HepG2 (cell line): ENCODE data around the gene PTPN18. TPM values are rescaled to one million over a fixed set of nuclear protein-coding genes. Genes with fewer than 3 reads are reported as not detected.
A peak's percentile ranks its signal among the peaks of the same experiment; 100 is the strongest.

Source experiments
- BCLAF1 ChIP-seq: fragments of 450-650 bp; IDR thresholded peaks from 2 replicates; pipeline ENCODE4 v1.6.1; 2017; ENCODE audit warnings: mild to moderate bottlenecking
- CENPBD1 ChIP-seq: sonication (generic); formaldehyde crosslinking; IDR thresholded peaks from 2 replicates; pipeline ENCODE4 v1.8.0; 2022; ENCODE audit warnings: missing genetic modification reagents, low read depth, mild to moderate bottlenecking, borderline replicate concordance
- CREB1 ChIP-seq, 2 experiments: fragments of 450-650 bp in 1 of 2; IDR thresholded peaks; 2 replicates each; pipeline ENCODE4 v1.6.1; 2016 to 2017; ENCODE audit warnings: control low read depth in 1 of 2, mild to moderate bottlenecking in 1 of 2, missing compliant biosample characterization in 1 of 2, missing genetic modification characterization in 1 of 2
- NFE2 ChIP-seq: sonication (generic); formaldehyde crosslinking; IDR thresholded peaks from 2 replicates; pipeline ENCODE4 v1.4.0; 2020; ENCODE audit warnings: missing genetic modification reagents
- NR2F2 ChIP-seq: IDR thresholded peaks from 2 replicates; pipeline ENCODE4 v1.6.1; 2012; ENCODE audit warnings: low read depth, inconsistent platforms, borderline replicate concordance
- SIN3B ChIP-seq: fragments of 150-350 bp; IDR thresholded peaks from 2 replicates; pipeline ENCODE4 v1.6.1; 2014; ENCODE audit warnings: low read length
- SNRNP70 ChIP-seq: fragments of 200-400 bp; formaldehyde crosslinking; IDR thresholded peaks from 2 replicates; pipeline ENCODE4 v1.6.1; 2017; ENCODE audit warnings: mild to moderate bottlenecking, low read depth, low read length, moderate library complexity
- SOX13 ChIP-seq, 3 experiments: fragments of 450-650 bp in 1 of 3; sonication (generic) in 1 of 3; formaldehyde crosslinking in 1 of 3; IDR thresholded peaks in 2 of 3; conservative IDR thresholded peaks in 1 of 3; 2 replicates each; pipeline versions ENCODE4 v1.5.0 to v1.6.1; 2016 to 2020; ENCODE audit warnings: antibody characterized with exemption in 1 of 3, mild to moderate bottlenecking in 1 of 3, missing compliant biosample characterization in 1 of 3, missing genetic modification reagents in 1 of 3, moderate library complexity in 1 of 3
- TBX2 ChIP-seq: sonication (generic); formaldehyde crosslinking; IDR thresholded peaks from 2 replicates; pipeline ENCODE4 v1.5.0; 2020; ENCODE audit warnings: missing genetic modification reagents, mild to moderate bottlenecking, borderline replicate concordance
- ZNF136 ChIP-seq: sonication (generic); formaldehyde crosslinking; IDR thresholded peaks from 2 replicates; pipeline ENCODE4 v1.8.1; 2022; ENCODE audit warnings: low read depth, mild to moderate bottlenecking, moderate library complexity, missing genetic modification reagents
- ZNF484 ChIP-seq: sonication (generic); formaldehyde crosslinking; IDR thresholded peaks from 2 replicates; pipeline ENCODE4 v1.5.1; 2020; ENCODE audit warnings: mild to moderate bottlenecking, low read depth, missing genetic modification reagents, borderline replicate concordance
- polyA plus RNA-seq, 8 experiments: library from polyadenylated mRNA; depleted of rRNA in 3 of 8; stranded (reverse) in 7 of 8; unstranded in 1 of 8; fragments of >200 nt; fragmentation: Illumina TruSeq in 4 of 8; extraction: Trizol in 4 of 8; gene quantifications; 2 replicates each; pipeline versions ENCODE4 v1.2.1 to v1.2.3, GENCODE V29; 2011 to 2016; ENCODE audit warnings: low read depth in 4 of 8, missing spikeins in 1 of 8, mixed read lengths in 1 of 8; ENCODE audit not compliant: insufficient read depth in 1 of 8
- total RNA-seq, 5 experiments: library from RNA; depleted of rRNA; stranded (reverse); fragments of >200 nt; fragmentation: Illumina TruSeq; extraction: Trizol; gene quantifications; 2 replicates each; pipeline ENCODE4 v1.2.3, GENCODE V29; 2016; ENCODE audit warnings: low read depth in 1 of 5
- TF ChIP-seq, protein P1 (sequence below): IDR thresholded peaks from 2 replicates; pipeline ENCODE4 v1.6.1; 2016; ENCODE audit warnings: missing biosample characterization, missing genetic modification reagents, low read depth
- TF ChIP-seq, protein P2 (sequence below): sonication (generic); formaldehyde crosslinking; conservative IDR thresholded peaks from 2 replicates; pipeline ENCODE4 v1.8.1; 2023; ENCODE audit warnings: missing genetic modification reagents
- TF ChIP-seq, protein P3 (sequence below): IDR thresholded peaks from 2 replicates; pipeline ENCODE4 v1.6.1; 2016; ENCODE audit warnings: low read depth, missing genetic modification reagents, missing compliant biosample characterization

The PTPN18 gene
- total and polyA plus RNA-seq, 2 of the 13 experiments (the other 11 are each of a cell fraction or from before 2014, with no cell fraction given): 14.8 to 39.6 TPM

GRCh38 chr2:130342533-130343275 lies 13.2 kb upstream of the PTPN18 start, which contains the start of gene IMP4 (continued):
- TF ChIP-seq, protein P1, sequence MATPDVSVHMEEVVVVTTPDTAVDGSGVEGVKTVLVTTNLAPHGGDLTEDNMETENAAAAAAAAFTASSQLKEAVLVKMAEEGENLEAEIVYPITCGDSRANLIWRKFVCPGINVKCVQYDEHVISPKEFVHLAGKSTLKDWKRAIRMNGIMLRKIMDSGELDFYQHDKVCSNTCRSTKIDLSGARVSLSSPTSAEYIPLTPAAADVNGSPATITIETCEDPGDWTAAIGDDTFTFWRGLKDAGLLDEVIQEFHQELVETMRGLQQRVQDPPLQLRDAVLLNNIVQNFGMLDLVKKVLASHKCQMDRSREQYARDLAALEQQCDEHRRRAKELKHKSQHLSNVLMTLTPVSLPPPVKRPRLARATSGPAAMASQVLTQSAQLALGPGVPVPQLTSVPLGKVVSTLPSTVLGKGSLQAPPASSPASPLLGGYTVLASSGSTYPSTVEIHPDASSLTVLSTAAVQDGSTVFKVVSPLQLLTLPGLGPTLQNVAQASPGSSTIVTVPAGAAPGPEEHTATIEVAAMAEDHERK (CRISPR knock-in tag): no peak
- no peak for TF ChIP-seq SNRNP70
- TF ChIP-seq, protein P2, sequence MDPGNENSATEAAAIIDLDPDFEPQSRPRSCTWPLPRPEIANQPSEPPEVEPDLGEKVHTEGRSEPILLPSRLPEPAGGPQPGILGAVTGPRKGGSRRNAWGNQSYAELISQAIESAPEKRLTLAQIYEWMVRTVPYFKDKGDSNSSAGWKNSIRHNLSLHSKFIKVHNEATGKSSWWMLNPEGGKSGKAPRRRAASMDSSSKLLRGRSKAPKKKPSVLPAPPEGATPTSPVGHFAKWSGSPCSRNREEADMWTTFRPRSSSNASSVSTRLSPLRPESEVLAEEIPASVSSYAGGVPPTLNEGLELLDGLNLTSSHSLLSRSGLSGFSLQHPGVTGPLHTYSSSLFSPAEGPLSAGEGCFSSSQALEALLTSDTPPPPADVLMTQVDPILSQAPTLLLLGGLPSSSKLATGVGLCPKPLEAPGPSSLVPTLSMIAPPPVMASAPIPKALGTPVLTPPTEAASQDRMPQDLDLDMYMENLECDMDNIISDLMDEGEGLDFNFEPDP (CRISPR knock-in tag): no peak
- TF ChIP-seq CREB1 (IDR thresholded peaks at IDR 0.05): peak; percentile 68
- TF ChIP-seq CREB1 (CRISPR knock-in tag; IDR thresholded peaks at IDR 0.05): peak; percentile 89
- TF ChIP-seq, protein P3, sequence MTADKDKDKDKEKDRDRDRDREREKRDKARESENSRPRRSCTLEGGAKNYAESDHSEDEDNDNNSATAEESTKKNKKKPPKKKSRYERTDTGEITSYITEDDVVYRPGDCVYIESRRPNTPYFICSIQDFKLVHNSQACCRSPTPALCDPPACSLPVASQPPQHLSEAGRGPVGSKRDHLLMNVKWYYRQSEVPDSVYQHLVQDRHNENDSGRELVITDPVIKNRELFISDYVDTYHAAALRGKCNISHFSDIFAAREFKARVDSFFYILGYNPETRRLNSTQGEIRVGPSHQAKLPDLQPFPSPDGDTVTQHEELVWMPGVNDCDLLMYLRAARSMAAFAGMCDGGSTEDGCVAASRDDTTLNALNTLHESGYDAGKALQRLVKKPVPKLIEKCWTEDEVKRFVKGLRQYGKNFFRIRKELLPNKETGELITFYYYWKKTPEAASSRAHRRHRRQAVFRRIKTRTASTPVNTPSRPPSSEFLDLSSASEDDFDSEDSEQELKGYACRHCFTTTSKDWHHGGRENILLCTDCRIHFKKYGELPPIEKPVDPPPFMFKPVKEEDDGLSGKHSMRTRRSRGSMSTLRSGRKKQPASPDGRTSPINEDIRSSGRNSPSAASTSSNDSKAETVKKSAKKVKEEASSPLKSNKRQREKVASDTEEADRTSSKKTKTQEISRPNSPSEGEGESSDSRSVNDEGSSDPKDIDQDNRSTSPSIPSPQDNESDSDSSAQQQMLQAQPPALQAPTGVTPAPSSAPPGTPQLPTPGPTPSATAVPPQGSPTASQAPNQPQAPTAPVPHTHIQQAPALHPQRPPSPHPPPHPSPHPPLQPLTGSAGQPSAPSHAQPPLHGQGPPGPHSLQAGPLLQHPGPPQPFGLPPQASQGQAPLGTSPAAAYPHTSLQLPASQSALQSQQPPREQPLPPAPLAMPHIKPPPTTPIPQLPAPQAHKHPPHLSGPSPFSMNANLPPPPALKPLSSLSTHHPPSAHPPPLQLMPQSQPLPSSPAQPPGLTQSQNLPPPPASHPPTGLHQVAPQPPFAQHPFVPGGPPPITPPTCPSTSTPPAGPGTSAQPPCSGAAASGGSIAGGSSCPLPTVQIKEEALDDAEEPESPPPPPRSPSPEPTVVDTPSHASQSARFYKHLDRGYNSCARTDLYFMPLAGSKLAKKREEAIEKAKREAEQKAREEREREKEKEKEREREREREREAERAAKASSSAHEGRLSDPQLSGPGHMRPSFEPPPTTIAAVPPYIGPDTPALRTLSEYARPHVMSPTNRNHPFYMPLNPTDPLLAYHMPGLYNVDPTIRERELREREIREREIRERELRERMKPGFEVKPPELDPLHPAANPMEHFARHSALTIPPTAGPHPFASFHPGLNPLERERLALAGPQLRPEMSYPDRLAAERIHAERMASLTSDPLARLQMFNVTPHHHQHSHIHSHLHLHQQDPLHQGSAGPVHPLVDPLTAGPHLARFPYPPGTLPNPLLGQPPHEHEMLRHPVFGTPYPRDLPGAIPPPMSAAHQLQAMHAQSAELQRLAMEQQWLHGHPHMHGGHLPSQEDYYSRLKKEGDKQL (CRISPR knock-in tag): 0 out of 2 replicates have a peak, but pooled peaks have one; percentile 36
- peak; percentile 36; the same call in 1 of the 2 replicates for TF ChIP-seq NFE2 (CRISPR knock-in tag)
- peak; percentile 15; the same call in 1 of the 2 replicates for TF ChIP-seq NR2F2
- TF ChIP-seq ZNF484 (CRISPR knock-in tag): no peak
- peak; percentile 89; the same call in 1 of the 2 replicates for TF ChIP-seq ZNF136 (CRISPR knock-in tag)
- no peak for TF ChIP-seq CENPBD1 (CRISPR knock-in tag)
- TF ChIP-seq TBX2 (CRISPR knock-in tag): peak; percentile 86
- peak; percentile 19; the same call in 1 of the 2 replicates for TF ChIP-seq SIN3B
- no peak for TF ChIP-seq BCLAF1
- no peak for TF ChIP-seq SOX13 (IDR thresholded peaks at IDR 0.05)
- TF ChIP-seq SOX13 (CRISPR knock-in tag; conservative IDR thresholded peaks at IDR 0.05 in 1 of 2, IDR thresholded peaks at IDR 0.05 in 1 of 2): peak in 1 of 2 experiments; percentile 46; a peak in 1 of 4 replicates
